Measurements from ENCODE around the gene EFNA3.

The EFNA3 gene

DNA sequence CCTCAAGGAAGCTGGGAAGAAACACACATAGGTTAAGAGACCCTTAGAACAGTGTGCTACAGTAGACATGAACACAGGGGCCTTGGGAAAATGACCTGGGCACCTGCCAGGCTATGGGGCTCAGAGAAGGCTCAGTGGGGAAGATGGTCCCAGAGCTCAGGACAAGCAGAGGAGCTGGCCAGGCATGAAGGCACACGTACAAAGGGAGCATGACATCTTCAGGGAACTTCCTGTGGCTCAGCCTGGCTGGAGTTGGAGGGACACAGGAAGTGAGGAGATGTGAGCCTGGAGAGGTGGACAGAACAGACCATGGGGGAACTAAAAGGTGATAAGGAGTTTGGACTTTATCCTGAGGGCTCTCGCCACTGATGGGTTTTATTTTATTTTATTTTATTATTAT, 53.2 kb downstream of the EFNA3 start:
- no peak overlapping the region for H3K4me3 ChIP-seq (ENCODE audit: low read depth, low read length)

DNA sequence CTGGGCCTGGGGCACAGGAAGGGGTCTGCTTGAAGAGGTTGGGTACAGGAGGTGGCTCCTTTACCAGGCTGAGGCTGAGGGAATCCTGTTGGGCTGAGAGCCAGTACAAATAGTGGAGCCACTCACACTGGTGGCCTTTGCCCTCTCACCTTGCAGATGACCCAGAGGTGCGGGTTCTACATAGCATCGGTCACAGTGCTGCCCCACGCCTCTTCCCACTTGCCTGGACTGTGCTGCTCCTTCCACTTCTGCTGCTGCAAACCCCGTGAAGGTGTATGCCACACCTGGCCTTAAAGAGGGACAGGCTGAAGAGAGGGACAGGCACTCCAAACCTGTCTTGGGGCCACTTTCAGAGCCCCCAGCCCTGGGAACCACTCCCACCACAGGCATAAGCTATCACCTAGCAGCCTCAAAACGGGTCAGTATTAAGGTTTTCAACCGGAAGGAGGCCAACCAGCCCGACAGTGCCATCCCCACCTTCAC, 55.2 kb downstream of the EFNA3 start:
- H3K4me3 ChIP-seq (ENCODE audit: low read depth, low read length): no peak overlapping the region
- TF ChIP-seq, protein P1, sequence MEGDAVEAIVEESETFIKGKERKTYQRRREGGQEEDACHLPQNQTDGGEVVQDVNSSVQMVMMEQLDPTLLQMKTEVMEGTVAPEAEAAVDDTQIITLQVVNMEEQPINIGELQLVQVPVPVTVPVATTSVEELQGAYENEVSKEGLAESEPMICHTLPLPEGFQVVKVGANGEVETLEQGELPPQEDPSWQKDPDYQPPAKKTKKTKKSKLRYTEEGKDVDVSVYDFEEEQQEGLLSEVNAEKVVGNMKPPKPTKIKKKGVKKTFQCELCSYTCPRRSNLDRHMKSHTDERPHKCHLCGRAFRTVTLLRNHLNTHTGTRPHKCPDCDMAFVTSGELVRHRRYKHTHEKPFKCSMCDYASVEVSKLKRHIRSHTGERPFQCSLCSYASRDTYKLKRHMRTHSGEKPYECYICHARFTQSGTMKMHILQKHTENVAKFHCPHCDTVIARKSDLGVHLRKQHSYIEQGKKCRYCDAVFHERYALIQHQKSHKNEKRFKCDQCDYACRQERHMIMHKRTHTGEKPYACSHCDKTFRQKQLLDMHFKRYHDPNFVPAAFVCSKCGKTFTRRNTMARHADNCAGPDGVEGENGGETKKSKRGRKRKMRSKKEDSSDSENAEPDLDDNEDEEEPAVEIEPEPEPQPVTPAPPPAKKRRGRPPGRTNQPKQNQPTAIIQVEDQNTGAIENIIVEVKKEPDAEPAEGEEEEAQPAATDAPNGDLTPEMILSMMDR (IDR thresholded peaks at IDR 0.05; ENCODE audit: borderline replicate concordance, insufficient read depth, low read depth, low read length): no peak

More for the DNA sequence above, 53.2 kb downstream of the EFNA3 start:
- TF ChIP-seq, protein P1 (IDR thresholded peaks at IDR 0.05; ENCODE audit: borderline replicate concordance, insufficient read depth, low read depth, low read length): no peak

DNA sequence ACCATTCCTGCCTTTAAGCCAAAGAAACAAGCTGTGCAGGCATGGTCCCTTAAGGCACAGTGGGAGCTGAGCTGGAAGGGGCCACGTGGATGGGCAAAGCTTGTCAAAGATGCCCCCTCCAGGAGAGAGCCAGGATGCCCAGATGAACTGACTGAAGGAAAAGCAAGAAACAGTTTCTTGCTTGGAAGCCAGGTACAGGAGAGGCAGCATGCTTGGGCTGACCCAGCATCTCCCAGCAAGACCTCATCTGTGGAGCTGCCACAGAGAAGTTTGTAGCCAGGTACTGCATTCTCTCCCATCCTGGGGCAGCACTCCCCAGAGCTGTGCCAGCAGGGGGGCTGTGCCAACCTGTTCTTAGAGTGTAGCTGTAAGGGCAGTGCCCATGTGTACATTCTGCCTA, 55.7 kb downstream of the EFNA3 start:
- H3K4me3 ChIP-seq (ENCODE audit: low read depth, low read length): no peak overlapping the region
- TF ChIP-seq, protein P1 (IDR thresholded peaks at IDR 0.05; ENCODE audit: borderline replicate concordance, insufficient read depth, low read depth, low read length): no peak

DNA sequence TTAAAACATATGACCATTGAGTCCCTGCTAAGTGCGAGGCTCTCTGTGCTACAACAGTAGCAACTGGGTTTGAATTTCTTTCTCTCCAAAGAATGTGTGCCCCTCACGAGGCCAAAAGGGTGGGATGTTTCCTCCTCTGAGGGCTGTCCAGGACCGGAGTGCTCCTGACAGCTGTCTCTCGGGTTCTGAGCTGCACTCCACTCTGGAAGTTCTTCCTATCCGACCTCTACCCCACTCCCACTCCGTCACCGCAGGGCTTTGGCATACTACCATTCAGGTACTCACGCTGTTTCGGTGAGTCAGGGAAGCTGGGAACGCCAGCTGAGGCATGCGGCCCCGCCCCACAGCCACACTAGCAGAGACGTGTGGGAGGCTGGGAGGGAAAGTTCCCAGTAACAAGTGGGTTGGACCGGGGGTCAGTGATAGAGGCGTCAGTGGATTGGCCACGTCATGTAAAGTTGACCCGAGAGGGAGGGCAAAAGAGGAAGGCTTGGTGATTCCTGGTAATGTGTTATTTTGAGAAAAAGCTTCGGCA, 56.3 kb downstream of the EFNA3 start:
- TF ChIP-seq, protein P1 (IDR thresholded peaks at IDR 0.05; ENCODE audit: borderline replicate concordance, insufficient read depth, low read depth, low read length): no peak
- H3K4me3 ChIP-seq (ENCODE audit: low read depth, low read length): peak overlapping the region; percentile 67

DNA sequence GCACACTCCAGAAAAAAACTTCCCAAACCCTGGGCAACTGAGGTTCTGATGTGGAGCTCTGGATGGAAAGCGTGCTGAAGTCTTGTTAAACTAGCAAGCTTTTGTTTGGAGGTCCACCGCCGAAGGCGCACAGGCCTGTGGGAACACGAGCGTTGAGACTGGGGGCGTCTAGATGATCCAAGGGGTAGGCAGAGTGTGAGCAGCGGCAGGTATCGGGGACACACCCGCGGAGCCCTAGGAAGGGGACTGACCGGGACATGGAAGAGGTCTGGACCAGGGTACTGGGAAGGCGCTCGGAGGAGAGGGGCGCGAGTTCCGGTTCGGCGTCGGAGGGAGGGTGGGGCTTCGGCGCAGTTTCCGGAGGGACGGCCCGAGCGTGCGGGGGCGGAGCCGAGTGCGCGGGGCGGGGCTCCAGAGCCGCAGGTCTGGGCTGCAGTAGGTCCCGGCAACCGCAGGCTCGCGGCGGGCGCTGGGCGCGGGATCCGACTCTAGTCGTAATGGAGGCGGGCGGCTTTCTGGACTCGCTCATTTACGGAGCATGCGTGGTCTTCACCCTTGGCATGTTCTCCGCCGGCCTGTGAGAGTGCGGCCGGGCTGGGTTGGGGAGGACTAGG, 56.9 kb downstream of the EFNA3 start, which contains the start of gene SLC50A1:
SLC50A1 (plus strand) TSS at position 438 of the 614 bp plus-strand sequence; CDS start at position 498, 60 bp downstream.
- peak within 1 kb of the TSS; percentile 67 for H3K4me3 ChIP-seq (ENCODE audit: low read depth, low read length)
- TF ChIP-seq, protein P1 (IDR thresholded peaks at IDR 0.05; ENCODE audit: borderline replicate concordance, insufficient read depth, low read depth, low read length): 0 out of 2 replicates have a peak, but pooled peaks have one; percentile 3

DNA sequence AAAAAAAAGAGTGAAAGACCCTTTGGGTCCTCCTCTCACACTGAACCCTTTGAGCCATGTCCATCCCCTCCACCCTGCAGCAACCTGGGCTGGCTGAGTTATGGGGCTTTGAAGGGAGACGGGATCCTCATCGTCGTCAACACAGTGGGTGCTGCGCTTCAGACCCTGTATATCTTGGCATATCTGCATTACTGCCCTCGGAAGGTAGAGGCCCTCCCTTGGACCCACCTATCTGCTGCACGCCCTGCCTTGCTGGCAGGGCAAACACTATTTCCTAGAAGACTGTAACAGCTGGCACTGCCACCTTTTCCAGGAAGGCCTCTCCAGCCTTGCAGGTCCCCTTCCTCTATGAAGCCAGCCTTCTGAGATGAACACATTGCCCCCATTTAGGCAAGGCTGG, 58.1 kb downstream of the EFNA3 start:
- peak overlapping the region; percentile 47 for H3K4me3 ChIP-seq (ENCODE audit: low read depth, low read length)
- TF ChIP-seq, protein P1 (IDR thresholded peaks at IDR 0.05; ENCODE audit: borderline replicate concordance, insufficient read depth, low read depth, low read length): no peak

Measured in GM12875 (cell line).